ENCODE measurements around the gene AICDA.
"Not testable (repeated sequence)": the region's sequence is repeated elsewhere in the genome, so short reads cannot be mapped to it uniquely, and the experiment has no call there.

GRCh38 chr12:8613881-8614280 is 1.2 kb upstream of the AICDA start:
- not testable (repeated sequence) for TF ChIP-seq RNF219 (CRISPR knock-in tag; IDR thresholded peaks at IDR 0.05); ZNF317 (CRISPR knock-in tag; IDR thresholded peaks at IDR 0.05); HDAC1 (CRISPR knock-in tag; IDR thresholded peaks at IDR 0.05); YY1 (IDR thresholded peaks at IDR 0.05; ENCODE audit: insufficient read depth, insufficient replicate concordance, low read depth, low read length); RERE (CRISPR knock-in tag; IDR thresholded peaks at IDR 0.05; ENCODE audit: low read depth); ZSCAN20 (CRISPR knock-in tag; IDR thresholded peaks at IDR 0.05; ENCODE audit: borderline replicate concordance); CTCF (CRISPR knock-in tag; IDR thresholded peaks at IDR 0.05)
